Activated naive CD4-positive, alpha-beta T cell (primary cell): ENCODE results near the gene TCTA.

Source experiments
- DNase-seq, 4 experiments: peaks; one replicate each; lab custom pipeline; 2025; lab: John Stamatoyannopoulos, UW

The TCTA gene

GRCh38 chr3:49460956-49461355, 48.7 kb downstream of the TCTA start:
- DNase-seq: no peak

GRCh38 chr3:49461443-49462171, 49.4 kb downstream of the TCTA start:
- no peak for DNase-seq

GRCh38 chr3:49462222-49462621, 50.0 kb downstream of the TCTA start:
- DNase-seq: no peak

GRCh38 chr3:49465270-49466034, 53.2 kb downstream of the TCTA start:
- no peak for DNase-seq
